Measurements from ENCODE around the gene HOXC9.

Gene HOXC9

GRCh38 chr12:53963434-53964314 lies 36.3 kb upstream of the HOXC9 start:
- DNase-seq: no peak

GRCh38 chr12:53964315-53964713 lies 35.6 kb upstream of the HOXC9 start:
- no peak for DNase-seq

- no peak for DNase-seq
Measured at GRCh38 chr12:53965281-53966084, 34.5 kb upstream of the HOXC9 start.

GRCh38 chr12:53966085-53966384 lies 33.9 kb upstream of the HOXC9 start:
- DNase-seq: no peak

GRCh38 chr12:53966385-53967133 lies 33.4 kb upstream of the HOXC9 start:
- DNase-seq: no peak

GRCh38 chr12:53967421-53967925 lies 32.5 kb upstream of the HOXC9 start:
- DNase-seq: no peak

GRCh38 chr12:53968214-53969127 lies 31.5 kb upstream of the HOXC9 start:
- DNase-seq: no peak

GRCh38 chr12:53969588-53970259 lies 30.2 kb upstream of the HOXC9 start:
- no peak for DNase-seq

GRCh38 chr12:53970451-53970850 lies 29.5 kb upstream of the HOXC9 start:
- DNase-seq: no peak

- DNase-seq: no peak
Measured at GRCh38 chr12:53971129-53971528, 28.8 kb upstream of the HOXC9 start.

GRCh38 chr12:53971686-53972085 lies 28.3 kb upstream of the HOXC9 start:
- no peak for DNase-seq

GRCh38 chr12:53972152-53972702 lies 27.7 kb upstream of the HOXC9 start:
- DNase-seq: no peak

- DNase-seq: no peak
Measured at GRCh38 chr12:53972722-53973235, 27.2 kb upstream of the HOXC9 start, which contains the start of gene HOXC11. Gene HOXC11 (plus strand): TSS chr12:53973126. CDS start chr12:53973242, 116 bp downstream.

- no peak for DNase-seq
Measured at GRCh38 chr12:53973236-53974042, 26.5 kb upstream of the HOXC9 start.

GRCh38 chr12:53974084-53975063 lies 25.6 kb upstream of the HOXC9 start, which contains the start of gene HOTAIR:
Gene HOTAIR (minus strand): TSS chr12:53974954.
- DNase-seq: no peak

- DNase-seq: no peak
Measured at GRCh38 chr12:53975064-53975471, 24.9 kb upstream of the HOXC9 start.

GRCh38 chr12:53975479-53976152 lies 24.3 kb upstream of the HOXC9 start:
- no peak for DNase-seq
